ENCODE results near the gene VWDE. TPM values are rescaled to one million over a fixed set of nuclear protein-coding genes. Genes with fewer than 3 reads are reported as not detected.

Gene VWDE
- polyA plus RNA-seq, 2 of the 4 experiments (the other 2 are of a cell fraction): 1.2 to 2.4 TPM

DNA sequence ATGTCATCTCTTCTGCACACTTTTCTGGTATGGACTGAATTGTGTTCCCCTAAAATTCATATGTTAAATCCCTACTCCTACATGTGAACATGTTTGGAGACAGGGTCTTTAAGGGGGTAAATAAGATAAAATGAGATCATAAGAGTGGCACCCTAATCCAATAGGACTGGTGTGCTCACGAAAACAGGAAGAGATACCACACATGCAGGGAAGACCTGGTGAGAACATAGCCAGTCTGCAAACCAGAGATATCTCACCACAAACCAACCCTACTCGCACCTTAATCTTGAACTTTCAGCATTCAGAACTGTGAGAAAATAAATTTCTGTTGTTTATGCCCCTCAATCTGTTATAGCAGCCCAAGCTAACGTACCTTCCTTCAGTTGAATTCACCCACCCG is 51.8 kb downstream of the VWDE start:
- ATAC-seq: no peak
- H3K27ac ChIP-seq: no peak overlapping the region
- FAIRE-seq: no peak
- 62% methylated on average over 4 of the region's 4 CpGs for WGBS (ENCODE audit: missing lambda C conversion rate)
- no peak overlapping the region for H3K4me3 ChIP-seq
- CTCF ChIA-PET: no interaction called here
- H3K4me2 ChIP-seq: no peak overlapping the region
- no peak for TF ChIP-seq ZC3H11A (IDR thresholded peaks at IDR 0.05)
- no peak for TF ChIP-seq RFX5 (IDR thresholded peaks at IDR 0.05)
- no peak for TF ChIP-seq HOXB13 (CRISPR knock-in tag; IDR thresholded peaks at IDR 0.05; ENCODE audit: low read depth)
- TF ChIP-seq MAFK (IDR thresholded peaks at IDR 0.05; ENCODE audit: partially characterized antibody): no peak
- no peak for TF ChIP-seq MAZ (IDR thresholded peaks at IDR 0.05; ENCODE audit: borderline replicate concordance, low read depth, low read length)
- TF ChIP-seq, protein P1, sequence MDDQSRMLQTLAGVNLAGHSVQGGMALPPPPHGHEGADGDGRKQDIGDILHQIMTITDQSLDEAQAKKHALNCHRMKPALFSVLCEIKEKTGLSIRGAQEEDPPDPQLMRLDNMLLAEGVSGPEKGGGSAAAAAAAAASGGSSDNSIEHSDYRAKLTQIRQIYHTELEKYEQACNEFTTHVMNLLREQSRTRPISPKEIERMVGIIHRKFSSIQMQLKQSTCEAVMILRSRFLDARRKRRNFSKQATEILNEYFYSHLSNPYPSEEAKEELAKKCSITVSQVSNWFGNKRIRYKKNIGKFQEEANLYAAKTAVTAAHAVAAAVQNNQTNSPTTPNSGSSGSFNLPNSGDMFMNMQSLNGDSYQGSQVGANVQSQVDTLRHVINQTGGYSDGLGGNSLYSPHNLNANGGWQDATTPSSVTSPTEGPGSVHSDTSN (IDR thresholded peaks at IDR 0.05): no peak
- TF ChIP-seq, protein P2, sequence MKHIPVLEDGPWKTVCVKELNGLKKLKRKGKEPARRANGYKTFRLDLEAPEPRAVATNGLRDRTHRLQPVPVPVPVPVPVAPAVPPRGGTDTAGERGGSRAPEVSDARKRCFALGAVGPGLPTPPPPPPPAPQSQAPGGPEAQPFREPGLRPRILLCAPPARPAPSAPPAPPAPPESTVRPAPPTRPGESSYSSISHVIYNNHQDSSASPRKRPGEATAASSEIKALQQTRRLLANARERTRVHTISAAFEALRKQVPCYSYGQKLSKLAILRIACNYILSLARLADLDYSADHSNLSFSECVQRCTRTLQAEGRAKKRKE (CRISPR knock-in tag; IDR thresholded peaks at IDR 0.05; ENCODE audit: low read depth): no peak
- TF ChIP-seq ZFP36 (IDR thresholded peaks at IDR 0.05; ENCODE audit: borderline replicate concordance, partially characterized antibody): no peak
- POLR2A ChIA-PET: no interaction called here
- DNase-seq (ENCODE audit: low read depth in 1 of 2, low spot score in 1 of 2): no peak
- no peaks in the 10 kb centered on the region for H3K4me1 ChIP-seq
- no peaks in the 10 kb centered on the region for H3K9me3 ChIP-seq

DNA sequence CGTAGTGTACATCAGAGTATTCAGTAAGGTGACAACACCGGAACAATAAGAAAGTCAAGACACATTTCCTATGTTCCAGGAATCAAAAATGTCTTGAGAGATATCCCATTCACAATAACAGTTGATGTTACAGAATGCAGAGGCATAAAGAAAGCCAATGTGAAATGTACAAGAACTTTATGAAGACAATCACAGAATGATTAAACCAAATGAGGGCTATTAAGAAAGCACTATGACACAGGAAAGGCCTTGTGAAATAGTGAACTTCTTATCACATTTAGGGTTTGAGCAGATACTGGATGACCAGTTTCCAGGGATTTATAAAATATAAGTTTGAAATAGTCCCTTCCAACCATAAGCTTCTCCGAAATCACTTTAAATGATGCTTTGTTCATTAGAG is 52.7 kb downstream of the VWDE start:
- ATAC-seq: no peak
- POLR2A ChIA-PET: no interaction called here
- no peak for FAIRE-seq
- TF ChIP-seq ESRRA (IDR thresholded peaks at IDR 0.05; ENCODE audit: borderline replicate concordance, low read length) (no peak), MAZ (IDR thresholded peaks at IDR 0.05; ENCODE audit: borderline replicate concordance, low read depth, low read length) (no peak), HOXB13 (CRISPR knock-in tag; IDR thresholded peaks at IDR 0.05; ENCODE audit: low read depth) (no peak), RCOR1 (IDR thresholded peaks at IDR 0.05; ENCODE audit: low read depth, low read length) (no peak), ZC3H11A (IDR thresholded peaks at IDR 0.05) (no peak), FOSL2 (IDR thresholded peaks at IDR 0.05) (no peak), FOSL2 (CRISPR knock-in tag; IDR thresholded peaks at IDR 0.05) (no peak), RAD21 (conservative IDR thresholded peaks at IDR 0.05 in 1 of 2, IDR thresholded peaks at IDR 0.05 in 1 of 2) (no peak), EP300 (IDR thresholded peaks at IDR 0.05) (no peak), EHF (CRISPR knock-in tag; IDR thresholded peaks at IDR 0.05) (no peak), RARB (CRISPR knock-in tag; IDR thresholded peaks at IDR 0.05) (no peak), HDAC2 (IDR thresholded peaks at IDR 0.05) (no peak), GATA3 (IDR thresholded peaks at IDR 0.05; ENCODE audit: borderline replicate concordance) (no peak)
- TF ChIP-seq, protein P3, sequence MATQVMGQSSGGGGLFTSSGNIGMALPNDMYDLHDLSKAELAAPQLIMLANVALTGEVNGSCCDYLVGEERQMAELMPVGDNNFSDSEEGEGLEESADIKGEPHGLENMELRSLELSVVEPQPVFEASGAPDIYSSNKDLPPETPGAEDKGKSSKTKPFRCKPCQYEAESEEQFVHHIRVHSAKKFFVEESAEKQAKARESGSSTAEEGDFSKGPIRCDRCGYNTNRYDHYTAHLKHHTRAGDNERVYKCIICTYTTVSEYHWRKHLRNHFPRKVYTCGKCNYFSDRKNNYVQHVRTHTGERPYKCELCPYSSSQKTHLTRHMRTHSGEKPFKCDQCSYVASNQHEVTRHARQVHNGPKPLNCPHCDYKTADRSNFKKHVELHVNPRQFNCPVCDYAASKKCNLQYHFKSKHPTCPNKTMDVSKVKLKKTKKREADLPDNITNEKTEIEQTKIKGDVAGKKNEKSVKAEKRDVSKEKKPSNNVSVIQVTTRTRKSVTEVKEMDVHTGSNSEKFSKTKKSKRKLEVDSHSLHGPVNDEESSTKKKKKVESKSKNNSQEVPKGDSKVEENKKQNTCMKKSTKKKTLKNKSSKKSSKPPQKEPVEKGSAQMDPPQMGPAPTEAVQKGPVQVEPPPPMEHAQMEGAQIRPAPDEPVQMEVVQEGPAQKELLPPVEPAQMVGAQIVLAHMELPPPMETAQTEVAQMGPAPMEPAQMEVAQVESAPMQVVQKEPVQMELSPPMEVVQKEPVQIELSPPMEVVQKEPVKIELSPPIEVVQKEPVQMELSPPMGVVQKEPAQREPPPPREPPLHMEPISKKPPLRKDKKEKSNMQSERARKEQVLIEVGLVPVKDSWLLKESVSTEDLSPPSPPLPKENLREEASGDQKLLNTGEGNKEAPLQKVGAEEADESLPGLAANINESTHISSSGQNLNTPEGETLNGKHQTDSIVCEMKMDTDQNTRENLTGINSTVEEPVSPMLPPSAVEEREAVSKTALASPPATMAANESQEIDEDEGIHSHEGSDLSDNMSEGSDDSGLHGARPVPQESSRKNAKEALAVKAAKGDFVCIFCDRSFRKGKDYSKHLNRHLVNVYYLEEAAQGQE (IDR thresholded peaks at IDR 0.05): no peak
- TF ChIP-seq, protein P4, sequence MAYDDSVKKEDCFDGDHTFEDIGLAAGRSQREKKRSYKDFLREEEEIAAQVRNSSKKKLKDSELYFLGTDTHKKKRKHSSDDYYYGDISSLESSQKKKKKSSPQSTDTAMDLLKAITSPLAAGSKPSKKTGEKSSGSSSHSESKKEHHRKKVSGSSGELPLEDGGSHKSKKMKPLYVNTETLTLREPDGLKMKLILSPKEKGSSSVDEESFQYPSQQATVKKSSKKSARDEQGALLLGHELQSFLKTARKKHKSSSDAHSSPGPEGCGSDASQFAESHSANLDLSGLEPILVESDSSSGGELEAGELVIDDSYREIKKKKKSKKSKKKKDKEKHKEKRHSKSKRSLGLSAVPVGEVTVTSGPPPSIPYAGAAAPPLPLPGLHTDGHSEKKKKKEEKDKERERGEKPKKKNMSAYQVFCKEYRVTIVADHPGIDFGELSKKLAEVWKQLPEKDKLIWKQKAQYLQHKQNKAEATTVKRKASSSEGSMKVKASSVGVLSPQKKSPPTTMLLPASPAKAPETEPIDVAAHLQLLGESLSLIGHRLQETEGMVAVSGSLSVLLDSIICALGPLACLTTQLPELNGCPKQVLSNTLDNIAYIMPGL (CRISPR knock-in tag; IDR thresholded peaks at IDR 0.05; ENCODE audit: borderline replicate concordance): no peak
- TF ChIP-seq, protein P1 (IDR thresholded peaks at IDR 0.05): no peak
- TF ChIP-seq, protein P5, sequence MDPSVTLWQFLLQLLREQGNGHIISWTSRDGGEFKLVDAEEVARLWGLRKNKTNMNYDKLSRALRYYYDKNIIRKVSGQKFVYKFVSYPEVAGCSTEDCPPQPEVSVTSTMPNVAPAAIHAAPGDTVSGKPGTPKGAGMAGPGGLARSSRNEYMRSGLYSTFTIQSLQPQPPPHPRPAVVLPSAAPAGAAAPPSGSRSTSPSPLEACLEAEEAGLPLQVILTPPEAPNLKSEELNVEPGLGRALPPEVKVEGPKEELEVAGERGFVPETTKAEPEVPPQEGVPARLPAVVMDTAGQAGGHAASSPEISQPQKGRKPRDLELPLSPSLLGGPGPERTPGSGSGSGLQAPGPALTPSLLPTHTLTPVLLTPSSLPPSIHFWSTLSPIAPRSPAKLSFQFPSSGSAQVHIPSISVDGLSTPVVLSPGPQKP (IDR thresholded peaks at IDR 0.05; ENCODE audit: low read depth, low read length): no peak
- TF ChIP-seq, protein P6, sequence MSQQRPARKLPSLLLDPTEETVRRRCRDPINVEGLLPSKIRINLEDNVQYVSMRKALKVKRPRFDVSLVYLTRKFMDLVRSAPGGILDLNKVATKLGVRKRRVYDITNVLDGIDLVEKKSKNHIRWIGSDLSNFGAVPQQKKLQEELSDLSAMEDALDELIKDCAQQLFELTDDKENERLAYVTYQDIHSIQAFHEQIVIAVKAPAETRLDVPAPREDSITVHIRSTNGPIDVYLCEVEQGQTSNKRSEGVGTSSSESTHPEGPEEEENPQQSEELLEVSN (IDR thresholded peaks at IDR 0.05; ENCODE audit: borderline replicate concordance, low read depth): no peak
- CTCF ChIA-PET: no interaction called here
- Histone ChIP-seq H3K4me1 (no peaks in the 10 kb centered on the region), H3K27ac (no peak overlapping the region), H3K4me2 (no peak overlapping the region), H3K4me3 (no peak overlapping the region), H3K9me3 (no peaks in the 10 kb centered on the region)
- no peak for DNase-seq (ENCODE audit: low read depth in 1 of 2, low spot score in 1 of 2)
- WGBS (ENCODE audit: missing lambda C conversion rate): 89% methylated on average over 3 of the region's 3 CpGs
